Caco-2 (cell line): ENCODE measurements around the gene GPC5. TPM values are rescaled to one million over a fixed set of nuclear protein-coding genes. Genes with fewer than 3 reads are reported as not detected.

Experiments used
- BruUV-seq: library from RNA; stranded (reverse); fragments of 400-500 nt; replicated peaks from 2 replicates; lab custom pipeline; 2021; lab: Mats Ljungman, UMichigan
- CTCF ChIA-PET: fragments of 300-600 bp; sonication (Branson Sonifier 250); formaldehyde crosslinking; loops from one replicate; lab custom pipeline; 2022; ENCODE audit warnings: antibody characterized with exemption; lab: Charles Lee
- POLR2A ChIA-PET: fragments of 300-600 bp; sonication (Branson Sonifier 250); formaldehyde crosslinking; loops from one replicate; lab custom pipeline; 2022; ENCODE audit warnings: antibody characterized with exemption; lab: Charles Lee
- DNase-seq, 2 experiments: peaks; one replicate each; pipeline versions ENCODE4 v3.0.0 to v3.0.0-alpha.2; 2020 to 2022
- H3K27me3 ChIP-seq: replicated peaks from 2 replicates; pipeline ENCODE4 v1.6.0; 2011; ENCODE audit warnings: low read length; ENCODE audit not compliant: control insufficient read depth, insufficient read depth
- H3K36me3 ChIP-seq: 2 replicates; pipeline ENCODE4 v1.5.1; 2011; ENCODE audit warnings: low read length; ENCODE audit not compliant: control insufficient read depth, insufficient read depth
- H3K4me1 ChIP-seq: fragments of 250-450 bp; sonication (Bioruptor Pico); 2 replicates; pipeline ENCODE4 v1.5.1; 2020; ENCODE audit warnings: mild to moderate bottlenecking
- H3K4me3 ChIP-seq: 2 replicates; pipeline ENCODE4 v1.5.1; 2011; ENCODE audit warnings: low read depth, mild to moderate bottlenecking, control low read depth, low read length
- H3K9me3 ChIP-seq: fragments of 250-450 bp; sonication (Bioruptor Pico); 2 replicates; pipeline ENCODE4 v1.5.1; 2020; ENCODE audit warnings: mild to moderate bottlenecking, moderate library complexity
- H3K27ac Mint-ChIP-seq: one replicate; pipeline ENCODE4 v1.8.0; 2022; ENCODE audit warnings: mixed read lengths; ENCODE audit not compliant: unreplicated experiment
- H3K27me3 Mint-ChIP-seq: one replicate; pipeline ENCODE4 v1.8.0; 2022; ENCODE audit warnings: mixed read lengths; ENCODE audit not compliant: insufficient read depth, unreplicated experiment
- H3K36me3 Mint-ChIP-seq: one replicate; pipeline ENCODE4 v1.8.0; 2022; ENCODE audit warnings: mild to moderate bottlenecking, mixed read lengths; ENCODE audit not compliant: insufficient read depth, unreplicated experiment
- H3K4me1 Mint-ChIP-seq: one replicate; pipeline ENCODE4 v1.8.0; 2022; ENCODE audit warnings: low read depth, mixed read lengths; ENCODE audit not compliant: unreplicated experiment
- H3K4me3 Mint-ChIP-seq: one replicate; pipeline ENCODE4 v1.8.0; 2022; ENCODE audit warnings: mild to moderate bottlenecking, moderate library complexity, mixed read lengths; ENCODE audit not compliant: unreplicated experiment
- H3K9me3 Mint-ChIP-seq: one replicate; pipeline ENCODE4 v1.8.0; 2022; ENCODE audit warnings: mixed read lengths; ENCODE audit not compliant: unreplicated experiment
- intact Hi-C: fragments of 100-400 bp; cut with micrococcal nuclease; formaldehyde crosslinking; loops from one replicate; pipeline ENCODE4 v1.10.0; 2022; ENCODE audit not compliant: unreplicated experiment
- total RNA-seq: library from RNA; stranded (reverse); gene quantifications from 2 replicates; pipeline ENCODE4 v1.2.3, GENCODE V29; 2022
- TF ChIP-seq, protein P1 (sequence below), 2 experiments: fragments of 200-600 bp in 1 of 2; IDR thresholded peaks; 1 replicate in 1 of 2; 2 replicates in 1 of 2; pipeline versions ENCODE4 v1.5.1 to v1.8.0; 2011 to 2022; ENCODE audit warnings: antibody characterized with exemption in 1 of 2, control low read depth in 1 of 2, inconsistent platforms in 1 of 2, low read depth in 1 of 2, low read length in 1 of 2, mild to moderate bottlenecking in 1 of 2, moderate library complexity in 1 of 2; ENCODE audit not compliant: insufficient read depth in 1 of 2, severe bottlenecking in 1 of 2, unreplicated experiment in 1 of 2

GPC5 gene
- total RNA-seq, 1 experiment from 2014 or later = 4.1 TPM

- Mint-ChIP-seq H3K36me3 (no peaks in the 10 kb centered on the region), H3K4me3 (no peak overlapping the region), H3K27me3 (no peaks in the 10 kb centered on the region), H3K27ac (no peak overlapping the region), H3K9me3 (no peaks in the 10 kb centered on the region), H3K4me1 (no peaks in the 10 kb centered on the region)
- no peak for DNase-seq
- CTCF ChIA-PET = no interaction called here
- TF ChIP-seq, protein P1, sequence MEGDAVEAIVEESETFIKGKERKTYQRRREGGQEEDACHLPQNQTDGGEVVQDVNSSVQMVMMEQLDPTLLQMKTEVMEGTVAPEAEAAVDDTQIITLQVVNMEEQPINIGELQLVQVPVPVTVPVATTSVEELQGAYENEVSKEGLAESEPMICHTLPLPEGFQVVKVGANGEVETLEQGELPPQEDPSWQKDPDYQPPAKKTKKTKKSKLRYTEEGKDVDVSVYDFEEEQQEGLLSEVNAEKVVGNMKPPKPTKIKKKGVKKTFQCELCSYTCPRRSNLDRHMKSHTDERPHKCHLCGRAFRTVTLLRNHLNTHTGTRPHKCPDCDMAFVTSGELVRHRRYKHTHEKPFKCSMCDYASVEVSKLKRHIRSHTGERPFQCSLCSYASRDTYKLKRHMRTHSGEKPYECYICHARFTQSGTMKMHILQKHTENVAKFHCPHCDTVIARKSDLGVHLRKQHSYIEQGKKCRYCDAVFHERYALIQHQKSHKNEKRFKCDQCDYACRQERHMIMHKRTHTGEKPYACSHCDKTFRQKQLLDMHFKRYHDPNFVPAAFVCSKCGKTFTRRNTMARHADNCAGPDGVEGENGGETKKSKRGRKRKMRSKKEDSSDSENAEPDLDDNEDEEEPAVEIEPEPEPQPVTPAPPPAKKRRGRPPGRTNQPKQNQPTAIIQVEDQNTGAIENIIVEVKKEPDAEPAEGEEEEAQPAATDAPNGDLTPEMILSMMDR (IDR thresholded peaks at IDR 0.05; ENCODE audit: insufficient read depth in 1 of 2, low read depth in 1 of 2, low read length in 1 of 2, severe bottlenecking in 1 of 2, unreplicated experiment in 1 of 2) = no peak
- POLR2A ChIA-PET = no interaction called here
- intact Hi-C loops = no loop called here
- no TSS peak for BruUV-seq
- no peaks in the 10 kb centered on the region for H3K4me1 ChIP-seq
- no peaks in the 10 kb centered on the region for H3K9me3 ChIP-seq
- H3K36me3 ChIP-seq = no peaks in the 10 kb centered on the region
- H3K27me3 ChIP-seq = no peaks in the 10 kb centered on the region
- H3K4me3 ChIP-seq = no peak overlapping the region
Observed at GRCh38 chr13:91609353-91609752, 210.9 kb downstream of the GPC5 start.

- CTCF ChIA-PET = no interaction called here
- H3K36me3 Mint-ChIP-seq = no peaks in the 10 kb centered on the region
- intact Hi-C loops = no loop called here
- Histone ChIP-seq H3K4me1 (no peaks in the 10 kb centered on the region), H3K9me3 (no peaks in the 10 kb centered on the region), H3K4me3 (no peak overlapping the region), H3K27me3 (no peaks in the 10 kb centered on the region), H3K36me3 (no peaks in the 10 kb centered on the region)
- H3K27me3 Mint-ChIP-seq = no peaks in the 10 kb centered on the region
- TF ChIP-seq, protein P1 (IDR thresholded peaks at IDR 0.05; ENCODE audit: insufficient read depth in 1 of 2, low read depth in 1 of 2, low read length in 1 of 2, severe bottlenecking in 1 of 2, unreplicated experiment in 1 of 2) = no peak
- no peak overlapping the region for H3K27ac Mint-ChIP-seq
- H3K4me1 Mint-ChIP-seq = no peaks in the 10 kb centered on the region
- POLR2A ChIA-PET = no interaction called here
- no TSS peak for BruUV-seq
- no peak for DNase-seq
- H3K4me3 Mint-ChIP-seq = no peak overlapping the region
- H3K9me3 Mint-ChIP-seq = no peaks in the 10 kb centered on the region
Observed at GRCh38 chr13:91618315-91618714, 219.9 kb downstream of the GPC5 start.

DNA sequence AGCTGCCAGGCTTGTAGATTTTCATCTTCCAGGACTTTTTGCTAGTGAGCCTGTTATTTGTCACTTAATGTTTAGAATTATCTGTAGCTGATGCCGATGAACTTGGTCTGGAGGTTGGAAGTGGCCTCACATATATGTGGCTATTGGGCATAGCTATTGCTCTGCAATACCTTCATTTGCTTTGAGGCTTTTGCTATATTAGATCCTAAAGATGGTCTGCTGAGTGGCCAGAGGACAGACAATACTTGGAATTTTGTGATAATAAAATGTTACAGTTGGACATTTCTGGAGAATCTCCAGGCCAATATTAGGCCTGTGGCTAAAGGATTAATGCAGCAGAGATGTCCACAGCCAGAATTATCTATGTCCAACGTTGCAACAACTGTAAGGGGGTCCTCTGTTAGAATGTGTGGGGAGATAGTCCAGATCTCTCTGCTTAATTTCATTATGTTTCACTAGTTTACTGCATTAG, 222.3 kb downstream of the GPC5 start:
- Mint-ChIP-seq H3K4me1 (no peaks in the 10 kb centered on the region), H3K36me3 (no peaks in the 10 kb centered on the region), H3K4me3 (no peak overlapping the region), H3K9me3 (no peaks in the 10 kb centered on the region), H3K27ac (no peak overlapping the region), H3K27me3 (no peaks in the 10 kb centered on the region)
- H3K9me3 ChIP-seq = no peaks in the 10 kb centered on the region
- DNase-seq = no peak
- POLR2A ChIA-PET = no interaction called here
- intact Hi-C loops = no loop called here
- BruUV-seq = no TSS peak
- H3K27me3 ChIP-seq = no peaks in the 10 kb centered on the region
- TF ChIP-seq, protein P1 (IDR thresholded peaks at IDR 0.05; ENCODE audit: insufficient read depth in 1 of 2, low read depth in 1 of 2, low read length in 1 of 2, severe bottlenecking in 1 of 2, unreplicated experiment in 1 of 2) = no peak
- no peaks in the 10 kb centered on the region for H3K36me3 ChIP-seq
- H3K4me1 ChIP-seq = no peaks in the 10 kb centered on the region
- H3K4me3 ChIP-seq = no peak overlapping the region
- CTCF ChIA-PET = no interaction called here
